Measurements from ENCODE around the gene AGXT.
"Not testable (repeated sequence)": the region's sequence is repeated elsewhere in the genome, so short reads cannot be mapped to it uniquely, and the experiment has no call there.

Gene AGXT

DNA sequence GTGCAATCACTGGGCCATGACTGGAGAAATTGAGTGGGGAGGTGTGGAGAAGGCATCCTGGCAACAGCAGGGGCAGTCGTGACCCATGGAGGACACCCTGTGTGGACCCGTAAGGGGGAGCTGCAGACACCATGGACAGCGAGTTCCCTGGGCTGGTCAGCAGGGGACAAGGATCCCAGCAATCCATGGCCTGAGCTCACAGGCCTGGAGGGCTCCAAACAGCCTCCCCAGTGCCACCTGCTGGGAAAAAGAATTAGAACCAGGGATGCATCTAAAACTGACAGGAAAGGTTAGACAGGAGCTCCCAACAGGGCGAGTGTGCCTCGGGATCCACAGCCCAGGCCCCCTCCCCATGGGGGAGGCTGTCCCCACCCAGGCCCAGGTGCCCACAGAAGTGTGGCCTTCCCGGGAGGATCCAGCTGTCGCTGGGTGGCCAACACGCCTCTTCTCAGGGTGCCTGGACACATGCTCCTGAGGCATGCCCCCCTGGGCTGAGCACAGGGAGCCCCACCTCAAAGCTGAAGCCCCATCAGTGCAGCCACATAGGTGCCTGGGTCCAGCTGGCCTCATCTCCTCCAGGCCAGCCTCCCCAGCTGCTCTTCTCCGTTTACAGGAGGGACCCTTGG is 28.1 kb upstream of the AGXT start:
- DNase-seq, result no peak

DNA sequence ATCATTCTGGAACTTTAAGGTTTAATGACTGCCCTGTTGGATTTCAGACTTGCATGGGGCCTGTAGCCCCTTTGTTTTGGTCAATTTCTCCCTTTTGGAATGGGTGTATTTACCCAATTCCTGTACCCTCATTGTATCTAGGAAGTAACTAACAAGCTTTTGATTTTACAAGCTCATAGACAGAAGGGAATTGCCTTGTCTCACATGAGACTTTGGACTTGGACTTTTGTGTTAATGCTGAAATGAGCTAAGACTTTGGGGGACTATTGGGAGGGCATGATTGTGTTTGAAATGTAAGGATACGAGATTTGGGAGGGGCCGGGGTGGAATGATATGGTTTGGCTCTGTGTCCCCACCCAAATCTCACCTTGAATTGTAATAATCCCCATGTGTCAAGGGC is 22.3 kb upstream of the AGXT start:
- DNase-seq, result not testable (repeated sequence)

DNA sequence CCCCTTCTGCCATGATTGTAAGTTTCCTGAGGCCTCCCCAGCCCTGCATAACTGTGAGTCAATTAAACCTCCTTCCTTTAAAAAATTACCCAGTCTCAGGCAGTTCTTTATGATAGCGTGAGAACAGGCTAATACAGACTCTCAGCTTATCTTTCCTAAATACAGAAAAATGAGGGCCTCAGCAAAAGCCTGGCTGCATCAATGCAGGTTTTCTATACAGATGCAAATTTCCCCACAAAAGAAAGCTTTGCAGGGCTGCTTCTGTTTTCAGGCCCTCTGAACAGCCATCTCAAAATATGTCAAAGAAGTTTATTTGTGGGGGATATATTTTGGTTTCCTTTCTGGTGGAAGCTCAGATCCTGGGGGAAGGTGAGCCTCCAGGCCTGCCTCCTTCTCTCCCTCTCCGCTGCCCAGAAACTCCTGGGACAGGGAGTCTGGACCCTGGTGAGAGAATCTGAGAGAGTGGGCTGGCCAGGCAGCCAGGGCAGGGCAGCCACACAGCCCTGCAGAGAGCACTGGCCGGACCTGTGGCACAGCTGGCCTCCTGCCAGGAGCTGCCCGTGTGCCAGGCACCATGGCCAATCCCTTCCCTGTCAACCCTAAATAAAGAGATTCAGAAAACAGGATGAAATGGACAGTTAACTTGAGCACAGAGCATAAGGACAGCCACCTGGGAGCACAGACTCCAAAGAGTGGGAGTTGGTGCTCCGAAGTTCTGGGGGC is 21.6 kb upstream of the AGXT start:
- no peak for DNase-seq

DNA sequence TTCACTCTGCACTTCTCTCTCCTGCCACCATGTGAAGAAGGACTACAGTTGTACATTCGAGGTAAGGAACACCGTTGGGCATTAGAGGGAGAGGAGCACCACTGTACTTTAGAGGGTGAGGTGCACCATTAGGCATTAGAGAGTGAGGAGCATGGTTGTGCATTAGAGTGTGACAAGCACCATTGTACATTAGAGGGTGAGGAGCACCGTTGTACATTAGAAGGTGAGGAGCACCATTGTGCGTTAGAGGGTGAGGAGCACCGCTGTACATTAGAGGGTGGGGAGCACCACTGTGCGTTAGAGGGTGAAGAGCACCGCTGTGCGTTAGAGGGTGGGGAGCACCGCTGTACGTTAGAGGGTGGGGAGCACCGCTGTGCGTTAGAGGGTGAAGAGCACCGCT is 20.8 kb upstream of the AGXT start:
- DNase-seq, result no peak

DNA sequence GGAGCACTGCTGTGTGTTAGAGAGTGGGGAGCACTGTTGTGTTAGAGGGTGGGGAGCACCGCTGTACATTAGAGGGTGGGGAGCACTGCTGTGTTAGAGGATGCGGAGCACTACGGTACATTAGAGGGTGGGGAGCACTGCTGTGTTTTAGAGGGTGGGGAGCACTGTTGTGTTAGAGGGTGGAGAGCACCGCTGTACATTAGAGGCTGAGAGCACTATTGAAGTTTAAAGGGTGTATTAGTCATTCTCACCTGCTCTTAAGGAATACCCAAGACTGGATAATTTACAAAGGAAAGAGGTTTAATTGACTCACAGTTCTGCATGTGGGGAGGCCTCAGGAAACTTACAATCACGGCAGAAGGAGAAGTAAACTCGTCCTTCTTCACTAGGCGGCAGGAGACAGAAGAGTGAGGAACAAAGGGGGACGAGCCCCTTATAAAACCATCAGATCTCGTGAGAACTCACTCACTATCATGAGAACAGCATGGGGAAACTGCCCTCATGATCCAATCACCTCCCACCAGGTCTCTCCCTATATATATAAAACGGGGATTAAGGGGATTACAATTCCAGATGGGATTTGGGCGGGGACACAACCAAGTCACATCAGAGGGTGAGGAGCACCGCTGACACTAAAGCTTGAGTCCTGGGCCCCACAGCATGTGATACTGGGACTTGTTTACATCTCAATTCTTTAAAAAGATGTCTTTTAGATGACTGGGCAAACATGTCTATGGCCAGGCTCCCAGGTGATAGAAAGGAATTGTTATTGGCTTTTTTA is 19.5 kb upstream of the AGXT start:
- no peak for DNase-seq

DNA sequence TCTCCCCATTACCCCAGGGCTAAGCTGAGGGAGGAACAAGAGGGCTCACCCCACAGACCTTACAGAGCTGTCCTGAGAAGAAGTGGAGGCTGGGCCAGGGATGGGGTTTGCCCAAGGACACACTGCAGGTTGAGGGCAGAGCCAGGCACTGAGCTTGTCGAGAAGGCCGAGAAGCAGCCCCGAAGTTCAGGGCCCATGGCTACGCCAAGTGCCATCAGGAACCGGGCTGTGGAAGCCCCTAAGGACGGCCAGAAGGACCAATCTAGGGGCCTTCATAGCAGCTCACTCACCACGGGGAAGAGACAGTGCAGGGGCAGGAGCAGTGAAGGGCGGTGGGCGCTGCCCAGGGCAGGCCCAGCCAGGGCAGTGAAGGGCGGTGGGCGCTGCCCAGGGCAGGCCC is 18.6 kb upstream of the AGXT start:
- no peak for DNase-seq

GRCh38 chr2:240850756-240851077 is 17.9 kb upstream of the AGXT start:
- no peak for DNase-seq

GRCh38 chr2:240851078-240851991 is 17.3 kb upstream of the AGXT start:
- DNase-seq, result peak; percentile 52 to 78 (median 68)

DNA sequence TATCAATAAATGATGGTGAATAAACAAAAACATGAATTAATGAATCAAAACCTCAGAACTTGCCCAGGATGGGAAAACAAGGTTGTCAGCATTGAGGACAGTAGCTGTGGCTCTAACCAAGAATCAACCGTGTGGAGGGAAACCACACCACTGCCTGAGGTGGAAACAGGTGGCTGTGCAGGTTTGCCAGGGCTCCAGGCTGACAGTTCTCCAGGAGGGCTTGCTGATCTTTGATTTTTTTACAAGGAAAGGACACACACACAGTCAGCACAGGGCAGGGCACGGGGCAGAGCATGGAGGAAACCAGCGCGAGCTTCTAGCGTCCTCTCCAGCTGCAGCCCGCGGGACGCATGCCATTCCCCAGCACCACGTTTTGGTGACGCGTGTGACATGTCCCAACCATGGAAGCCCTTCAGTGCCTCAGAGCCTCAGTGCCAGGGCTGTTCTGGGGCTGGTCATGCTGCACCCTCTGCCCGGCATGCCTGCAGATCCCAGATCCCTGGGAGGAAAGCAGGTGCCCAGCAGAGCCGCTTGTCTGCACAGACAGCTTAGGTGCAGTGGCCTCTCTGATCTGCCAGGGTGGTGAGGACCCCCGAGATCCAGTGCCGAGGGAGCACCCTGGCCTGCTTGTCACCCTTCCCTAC is 15.8 kb upstream of the AGXT start:
- DNase-seq, result no peak

DNA sequence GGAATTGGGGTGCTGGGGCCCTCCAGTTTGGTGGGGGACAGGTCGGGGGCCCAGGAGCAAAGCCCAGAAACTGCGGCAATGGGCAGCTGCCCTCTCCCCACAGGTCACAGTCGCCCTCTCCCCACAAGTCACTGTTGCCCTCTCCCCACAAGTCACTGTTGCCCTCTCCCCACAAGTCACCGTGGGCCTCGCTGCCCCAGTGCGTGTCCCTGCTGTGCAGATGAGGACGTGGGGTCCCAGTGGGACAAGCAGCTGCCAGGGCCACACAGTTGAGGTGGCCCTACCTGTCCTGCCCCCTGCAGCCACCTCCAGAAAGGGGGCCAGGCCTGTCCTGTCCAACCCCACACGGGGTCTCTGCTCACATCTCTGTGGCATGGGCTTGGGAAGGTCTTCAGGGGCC is 13.0 kb upstream of the AGXT start:
- no peak for DNase-seq

GRCh38 chr2:240856151-240856980 is 12.3 kb upstream of the AGXT start:
- no peak for DNase-seq

DNA sequence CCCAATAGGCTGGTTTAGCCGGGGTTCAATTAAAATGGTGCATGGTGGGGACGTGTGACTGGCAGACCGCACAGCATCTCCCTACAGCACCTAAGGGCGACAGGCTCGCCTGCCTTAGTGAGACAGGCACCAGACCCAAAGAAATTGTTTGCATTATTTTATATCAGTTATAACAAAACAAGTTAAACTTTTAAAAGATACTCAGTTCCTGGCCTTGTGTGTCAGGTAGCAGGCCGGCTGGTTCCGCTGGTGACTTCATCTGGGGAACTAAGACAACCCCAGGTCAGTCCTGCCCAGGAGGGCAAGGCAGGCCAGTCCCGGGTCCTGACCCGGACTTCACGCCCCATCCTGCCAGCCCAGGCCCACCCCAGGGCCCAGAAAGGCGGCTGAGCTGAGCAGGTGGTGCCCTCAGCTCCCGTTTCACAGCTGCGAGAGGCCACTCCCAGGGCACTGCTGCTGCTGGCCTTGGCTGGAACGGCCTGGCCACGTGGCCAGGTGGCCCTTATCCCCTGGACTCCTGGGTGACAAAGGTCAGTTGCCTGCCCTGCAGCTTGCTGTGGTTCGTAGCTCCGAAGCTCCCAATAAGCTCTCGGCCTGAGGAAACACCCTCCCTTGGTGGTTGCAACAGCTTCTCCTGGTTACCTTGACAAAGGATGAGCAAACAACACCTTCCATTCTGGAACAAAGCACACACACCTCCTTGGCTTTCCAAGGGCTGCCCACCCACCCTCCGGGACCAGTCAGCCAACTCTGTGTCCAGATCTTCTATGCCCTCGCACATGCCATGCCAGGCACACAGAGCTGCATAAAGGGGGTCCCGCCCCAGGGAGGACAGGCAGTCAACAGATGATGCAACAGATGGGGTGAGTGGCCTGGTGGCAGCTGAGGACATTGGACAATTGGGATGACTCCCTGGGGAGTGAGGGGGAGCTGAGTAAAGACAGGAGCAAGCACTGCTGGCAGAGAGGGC is 11.3 kb upstream of the AGXT start:
- DNase-seq, result no peak

DNA sequence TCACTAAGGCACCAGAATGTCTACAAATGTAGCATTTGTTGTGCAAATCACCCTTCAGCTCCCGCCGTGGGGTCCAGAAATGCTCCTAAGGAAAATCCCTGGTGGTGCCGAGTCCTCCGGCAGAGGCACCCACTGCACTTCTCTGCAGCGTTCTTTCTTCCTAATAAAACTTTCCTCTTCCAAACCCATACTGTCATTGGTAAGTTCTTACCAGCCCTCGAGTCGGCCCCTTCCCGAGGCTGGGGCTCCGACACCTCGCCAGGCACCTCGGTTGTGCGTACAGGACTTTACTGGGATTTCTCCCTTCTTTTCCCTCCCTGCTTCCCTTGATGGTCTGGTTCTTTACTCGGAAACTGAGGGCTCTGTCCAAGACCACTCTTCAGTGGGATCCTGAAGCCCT is 10.3 kb upstream of the AGXT start:
- no peak for DNase-seq

GRCh38 chr2:240858871-240859270 is 9.8 kb upstream of the AGXT start:
- no peak for DNase-seq

DNA sequence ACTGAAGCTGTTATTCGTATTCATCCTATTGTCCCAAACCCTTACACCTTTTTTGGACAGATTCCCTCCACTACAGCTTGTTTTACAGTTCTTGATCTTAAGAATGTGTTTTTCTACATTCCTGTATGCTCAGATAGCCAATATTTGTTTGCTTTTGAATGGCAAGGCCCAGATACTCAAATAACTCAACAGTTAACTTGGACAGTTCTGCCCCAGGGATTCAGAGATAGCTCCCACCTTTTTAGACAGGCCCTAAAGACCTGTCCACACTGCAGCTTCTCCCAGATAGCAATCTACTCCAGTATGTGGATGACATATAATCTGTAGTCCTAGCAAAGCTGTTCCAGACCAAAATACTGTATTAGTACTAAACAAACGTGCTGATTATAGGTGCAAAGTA is 7.1 kb upstream of the AGXT start:
- DNase-seq, result no peak

DNA sequence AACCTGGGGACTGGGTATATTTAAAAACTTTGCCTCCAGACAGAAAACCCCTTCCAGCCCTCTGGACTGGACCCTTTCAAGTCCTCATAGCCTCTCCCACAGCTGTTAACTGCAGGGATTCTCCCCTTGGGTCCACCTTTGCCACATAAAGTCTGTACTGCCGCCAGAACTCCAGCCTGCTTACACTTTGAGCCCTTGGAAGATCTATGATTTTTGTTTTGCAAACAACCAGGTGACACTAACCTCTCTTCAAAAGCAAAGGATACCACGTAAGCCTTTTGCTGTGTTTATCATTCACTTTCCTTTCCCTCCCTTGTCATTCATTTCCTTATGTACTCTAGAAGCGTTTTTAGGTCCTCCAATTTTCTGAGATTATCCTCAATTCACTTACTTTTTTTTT is 4.1 kb upstream of the AGXT start:
- no peak for DNase-seq

DNA sequence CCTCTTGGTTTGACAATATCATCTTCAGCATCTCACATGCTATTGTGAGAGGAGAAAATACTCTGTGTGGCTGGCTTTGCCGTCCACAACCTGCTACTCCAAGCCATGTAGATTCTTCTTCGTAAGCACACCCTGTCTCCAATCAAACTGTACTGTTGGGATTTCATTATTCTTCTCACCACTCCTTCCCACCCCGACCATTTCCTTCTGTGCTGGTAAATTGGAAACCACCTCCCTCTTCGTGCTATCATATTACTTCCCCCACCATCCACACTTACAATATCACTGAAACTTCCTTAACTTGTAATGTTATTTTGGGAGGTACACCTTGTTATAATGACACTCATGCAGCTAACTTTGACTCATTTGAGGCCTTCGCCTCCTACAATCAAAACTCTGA is 3.2 kb upstream of the AGXT start:
- DNase-seq, result no peak

DNA sequence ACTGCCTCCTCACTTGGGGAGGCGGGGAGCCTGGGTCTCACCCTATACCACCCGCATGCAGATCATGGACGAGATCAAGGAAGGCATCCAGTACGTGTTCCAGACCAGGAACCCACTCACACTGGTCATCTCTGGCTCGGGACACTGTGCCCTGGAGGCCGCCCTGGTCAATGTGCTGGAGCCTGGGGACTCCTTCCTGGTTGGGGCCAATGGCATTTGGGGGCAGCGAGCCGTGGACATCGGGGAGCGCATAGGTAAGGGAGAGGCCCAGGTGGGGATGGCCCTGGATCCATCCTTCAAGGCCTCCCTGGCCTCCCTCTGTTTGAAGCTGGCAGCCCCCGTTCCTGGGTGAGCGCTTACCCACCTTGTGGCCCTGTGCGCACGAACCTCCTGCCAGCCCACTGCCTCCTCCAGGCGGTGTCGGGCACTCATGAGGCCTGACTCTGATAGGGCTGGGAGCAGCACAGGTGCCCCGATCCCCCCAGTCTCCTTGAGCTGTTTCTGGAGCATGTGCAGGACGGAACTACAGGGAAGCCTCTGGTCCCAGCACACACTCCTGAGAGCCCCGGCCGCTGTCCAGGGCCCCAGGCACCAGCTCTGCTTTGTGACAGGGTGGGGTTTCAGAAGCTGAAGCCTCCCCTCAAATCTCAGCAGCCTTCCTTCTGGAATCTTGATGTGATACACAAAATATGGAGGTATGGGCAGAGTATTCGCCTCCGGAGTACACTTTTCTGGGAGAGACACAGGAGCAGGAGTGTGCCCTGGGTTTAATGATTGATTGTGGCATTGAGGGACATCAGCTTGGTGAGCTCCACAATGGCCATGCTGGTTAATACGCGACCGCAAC is 708 bp downstream of the AGXT start:
- no peak for DNase-seq
